Panc1 (cell line): Measurements from ENCODE around the gene DHRSX. TPM values are rescaled to one million over a fixed set of nuclear protein-coding genes. Genes with fewer than 3 reads are reported as not detected.
"Not testable (repeated sequence)": the region's sequence is repeated elsewhere in the genome, so short reads cannot be mapped to it uniquely, and the experiment has no call there.

Source experiments
- ATAC-seq: fragments of 200-7000 bp; cut with Tn5 transposase; 2 replicates; pipeline ENCODE4 v1.9.1; 2020; ENCODE audit warnings: mild to moderate bottlenecking, moderate library complexity
- BruUV-seq: library from RNA; stranded (reverse); fragments of 400-500 nt; replicated peaks from 2 replicates; lab custom pipeline; 2021; lab: Mats Ljungman, UMichigan
- CTCF ChIA-PET: fragments of 300-600 bp; sonication (Branson Sonifier 250); formaldehyde crosslinking; loops from one replicate; lab custom pipeline; 2022; ENCODE audit warnings: antibody characterized with exemption; lab: Charles Lee
- POLR2A ChIA-PET: fragments of 300-600 bp; sonication (Branson Sonifier 250); formaldehyde crosslinking; loops from one replicate; lab custom pipeline; 2022; ENCODE audit warnings: antibody characterized with exemption; lab: Charles Lee
- DNase-seq: peaks from one replicate; pipeline ENCODE4 v3.0.0-alpha.2; 2010; ENCODE audit warnings: low read depth, low spot score
- H3K27ac ChIP-seq: 2 replicates; pipeline ENCODE4 v1.5.1; 2011; ENCODE audit warnings: mild to moderate bottlenecking, low read length, inconsistent platforms
- H3K27me3 ChIP-seq: fragments of 200-500 bp; sonication (Bioruptor generic); 2 replicates; pipeline ENCODE4 v1.6.0; 2014; ENCODE audit warnings: low read length, inconsistent platforms; ENCODE audit not compliant: control insufficient read depth, insufficient read depth
- H3K36me3 ChIP-seq: fragments of 200-500 bp; sonication (Bioruptor generic); 2 replicates; pipeline ENCODE4 v1.5.1; 2014; ENCODE audit warnings: inconsistent platforms, mild to moderate bottlenecking, low read length, moderate library complexity; ENCODE audit not compliant: control insufficient read depth, insufficient read depth
- H3K4me1 ChIP-seq: 2 replicates; pipeline ENCODE4 v1.5.1; 2011; ENCODE audit warnings: inconsistent platforms, mild to moderate bottlenecking, low read length, moderate library complexity; ENCODE audit not compliant: control insufficient read depth, insufficient read depth
- H3K4me3 ChIP-seq, 2 experiments: 2 replicates each; pipeline ENCODE4 v1.5.1; 2011 to 2012; ENCODE audit warnings: low read depth in 2 of 2, low read length in 2 of 2, mild to moderate bottlenecking in 2 of 2, inconsistent platforms in 1 of 2, moderate library complexity in 1 of 2
- H3K9me3 ChIP-seq: fragments of 200-500 bp; sonication (Bioruptor generic); 2 replicates; pipeline ENCODE4 v1.5.1; 2014; ENCODE audit warnings: low read depth, mild to moderate bottlenecking, inconsistent platforms, low read length, moderate library complexity; ENCODE audit not compliant: control insufficient read depth, insufficient read depth
- POLR2AphosphoS5 ChIP-seq: IDR thresholded peaks from 2 replicates; pipeline ENCODE4 v1.6.1; 2012; ENCODE audit warnings: mild to moderate bottlenecking, low read depth, low read length, moderate library complexity
- SIN3A ChIP-seq: IDR thresholded peaks from 2 replicates; pipeline ENCODE4 v1.6.1; 2012; ENCODE audit warnings: low read depth, mild to moderate bottlenecking, low read length, moderate library complexity, borderline replicate concordance; ENCODE audit not compliant: insufficient read depth
- TCF7L2 ChIP-seq: IDR thresholded peaks from 2 replicates; pipeline ENCODE4 v1.6.1; 2011; ENCODE audit warnings: mild to moderate bottlenecking, low read depth, low read length, inconsistent platforms
- in situ Hi-C: cut with HindIII; loops from 2 replicates; pipeline ENCODE4 v1.10.0; 2016; ENCODE audit warnings: low sequenced_read_pairs, low pct_unique_long_range_greater_than_20kb
- intact Hi-C: fragments of 100-400 bp; cut with micrococcal nuclease; formaldehyde crosslinking; loops from one replicate; pipeline ENCODE4 v1.10.0; 2022; ENCODE audit not compliant: unreplicated experiment
- total RNA-seq: library from RNA; stranded (reverse); gene quantifications from one replicate; pipeline ENCODE4 v1.2.1, GENCODE V29; 2021; ENCODE audit not compliant: unreplicated experiment
- TF ChIP-seq, protein P1 (sequence below), 2 experiments: IDR thresholded peaks; 2 replicates each; pipeline ENCODE4 v1.6.1; 2011 to 2012; ENCODE audit warnings: low read depth in 2 of 2, control low read depth in 1 of 2, low read length in 1 of 2, mild to moderate bottlenecking in 1 of 2, moderate library complexity in 1 of 2; ENCODE audit not compliant: insufficient read depth in 1 of 2
- TF ChIP-seq, protein P2 (sequence below): fragments of 450-650 bp; IDR thresholded peaks from 2 replicates; pipeline ENCODE4 v1.5.1; 2017; ENCODE audit warnings: mild to moderate bottlenecking

DHRSX gene
- total RNA-seq, 1 experiment from 2014 or later, result 20.1 TPM

- H3K36me3 ChIP-seq, H3K27me3 ChIP-seq, DNase-seq, intact Hi-C loops, in situ Hi-C loops, POLR2A ChIA-PET, BruUV-seq, CTCF ChIA-PET, H3K4me3 ChIP-seq, H3K4me1 ChIP-seq, ATAC-seq, H3K27ac ChIP-seq, H3K9me3 ChIP-seq: not testable (repeated sequence)
Measured at GRCh38 chrX:2271595-2271994, 229.2 kb downstream of the DHRSX start.

GRCh38 chrX:2270783-2271182, 230.0 kb downstream of the DHRSX start:
- H3K36me3 ChIP-seq, H3K4me3 ChIP-seq, DNase-seq, POLR2A ChIA-PET, in situ Hi-C loops, ATAC-seq, H3K9me3 ChIP-seq, H3K27ac ChIP-seq, H3K4me1 ChIP-seq, H3K27me3 ChIP-seq, BruUV-seq, CTCF ChIA-PET, intact Hi-C loops: not testable (repeated sequence)

GRCh38 chrX:2267890-2268289, 232.9 kb downstream of the DHRSX start:
- no peaks in the 10 kb centered on the region for H3K27me3 ChIP-seq
- no peaks in the 10 kb centered on the region for H3K4me1 ChIP-seq
- no peak for ATAC-seq
- intact Hi-C loops (no loop called here), in situ Hi-C loops (no loop called here)
- POLR2A ChIA-PET, result no interaction called here
- TF ChIP-seq TCF7L2 (no peak), POLR2AphosphoS5 (no peak), SIN3A (no peak)
- TF ChIP-seq, protein P1, sequence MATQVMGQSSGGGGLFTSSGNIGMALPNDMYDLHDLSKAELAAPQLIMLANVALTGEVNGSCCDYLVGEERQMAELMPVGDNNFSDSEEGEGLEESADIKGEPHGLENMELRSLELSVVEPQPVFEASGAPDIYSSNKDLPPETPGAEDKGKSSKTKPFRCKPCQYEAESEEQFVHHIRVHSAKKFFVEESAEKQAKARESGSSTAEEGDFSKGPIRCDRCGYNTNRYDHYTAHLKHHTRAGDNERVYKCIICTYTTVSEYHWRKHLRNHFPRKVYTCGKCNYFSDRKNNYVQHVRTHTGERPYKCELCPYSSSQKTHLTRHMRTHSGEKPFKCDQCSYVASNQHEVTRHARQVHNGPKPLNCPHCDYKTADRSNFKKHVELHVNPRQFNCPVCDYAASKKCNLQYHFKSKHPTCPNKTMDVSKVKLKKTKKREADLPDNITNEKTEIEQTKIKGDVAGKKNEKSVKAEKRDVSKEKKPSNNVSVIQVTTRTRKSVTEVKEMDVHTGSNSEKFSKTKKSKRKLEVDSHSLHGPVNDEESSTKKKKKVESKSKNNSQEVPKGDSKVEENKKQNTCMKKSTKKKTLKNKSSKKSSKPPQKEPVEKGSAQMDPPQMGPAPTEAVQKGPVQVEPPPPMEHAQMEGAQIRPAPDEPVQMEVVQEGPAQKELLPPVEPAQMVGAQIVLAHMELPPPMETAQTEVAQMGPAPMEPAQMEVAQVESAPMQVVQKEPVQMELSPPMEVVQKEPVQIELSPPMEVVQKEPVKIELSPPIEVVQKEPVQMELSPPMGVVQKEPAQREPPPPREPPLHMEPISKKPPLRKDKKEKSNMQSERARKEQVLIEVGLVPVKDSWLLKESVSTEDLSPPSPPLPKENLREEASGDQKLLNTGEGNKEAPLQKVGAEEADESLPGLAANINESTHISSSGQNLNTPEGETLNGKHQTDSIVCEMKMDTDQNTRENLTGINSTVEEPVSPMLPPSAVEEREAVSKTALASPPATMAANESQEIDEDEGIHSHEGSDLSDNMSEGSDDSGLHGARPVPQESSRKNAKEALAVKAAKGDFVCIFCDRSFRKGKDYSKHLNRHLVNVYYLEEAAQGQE (IDR thresholded peaks at IDR 0.05; ENCODE audit: insufficient read depth in 1 of 2, low read depth in 2 of 2, low read length in 1 of 2), result no peak
- TF ChIP-seq, protein P2, sequence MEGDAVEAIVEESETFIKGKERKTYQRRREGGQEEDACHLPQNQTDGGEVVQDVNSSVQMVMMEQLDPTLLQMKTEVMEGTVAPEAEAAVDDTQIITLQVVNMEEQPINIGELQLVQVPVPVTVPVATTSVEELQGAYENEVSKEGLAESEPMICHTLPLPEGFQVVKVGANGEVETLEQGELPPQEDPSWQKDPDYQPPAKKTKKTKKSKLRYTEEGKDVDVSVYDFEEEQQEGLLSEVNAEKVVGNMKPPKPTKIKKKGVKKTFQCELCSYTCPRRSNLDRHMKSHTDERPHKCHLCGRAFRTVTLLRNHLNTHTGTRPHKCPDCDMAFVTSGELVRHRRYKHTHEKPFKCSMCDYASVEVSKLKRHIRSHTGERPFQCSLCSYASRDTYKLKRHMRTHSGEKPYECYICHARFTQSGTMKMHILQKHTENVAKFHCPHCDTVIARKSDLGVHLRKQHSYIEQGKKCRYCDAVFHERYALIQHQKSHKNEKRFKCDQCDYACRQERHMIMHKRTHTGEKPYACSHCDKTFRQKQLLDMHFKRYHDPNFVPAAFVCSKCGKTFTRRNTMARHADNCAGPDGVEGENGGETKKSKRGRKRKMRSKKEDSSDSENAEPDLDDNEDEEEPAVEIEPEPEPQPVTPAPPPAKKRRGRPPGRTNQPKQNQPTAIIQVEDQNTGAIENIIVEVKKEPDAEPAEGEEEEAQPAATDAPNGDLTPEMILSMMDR, result no peak
- no peak overlapping the region for H3K4me3 ChIP-seq
- no peaks in the 10 kb centered on the region for H3K36me3 ChIP-seq
- CTCF ChIA-PET, result no interaction called here
- no TSS peak for BruUV-seq
- H3K9me3 ChIP-seq, result no peaks in the 10 kb centered on the region
- no peak overlapping the region for H3K27ac ChIP-seq
- no peak for DNase-seq
